Endodermal cell (in vitro differentiated cells): ENCODE results near the gene NFIX. TPM values are rescaled to one million over a fixed set of nuclear protein-coding genes. Genes with fewer than 3 reads are reported as not detected.

Source experiments
- DNase-seq: peaks from one replicate; pipeline ENCODE4 v3.0.0-alpha.2; 2017
- H3K27ac ChIP-seq: 2 replicates; pipeline ENCODE4 v1.5.1; 2013; ENCODE audit warnings: mild to moderate bottlenecking, low read depth, low read length, moderate library complexity
- H3K27me3 ChIP-seq: 2 replicates; pipeline ENCODE4 v1.6.1; 2013; ENCODE audit warnings: mild to moderate bottlenecking, low read length, moderate library complexity; ENCODE audit not compliant: insufficient read depth, control insufficient read depth, poor library complexity, severe bottlenecking
- H3K36me3 ChIP-seq: 2 replicates; pipeline ENCODE4 v1.7.0; 2013; ENCODE audit warnings: mild to moderate bottlenecking, low read length, moderate library complexity; ENCODE audit not compliant: control insufficient read depth, insufficient read depth
- H3K4me1 ChIP-seq: one replicate; pipeline ENCODE4 v1.7.0; 2013; ENCODE audit warnings: low read length; ENCODE audit not compliant: control insufficient read depth, insufficient read depth
- H3K4me3 ChIP-seq: 2 replicates; pipeline ENCODE4 v1.5.1; 2013; ENCODE audit warnings: mild to moderate bottlenecking, low read length, moderate library complexity
- H3K9ac ChIP-seq: 2 replicates; pipeline ENCODE4 v1.6.1; 2013; ENCODE audit warnings: mild to moderate bottlenecking, low read length, moderate library complexity; ENCODE audit not compliant: poor library complexity, severe bottlenecking; ENCODE audit errors: extremely low read depth
- H3K9me3 ChIP-seq: 2 replicates; pipeline ENCODE4 v1.6.1; 2013; ENCODE audit warnings: mild to moderate bottlenecking, low read length, moderate library complexity; ENCODE audit not compliant: control insufficient read depth
- H3K27ac Mint-ChIP-seq: 2 replicates; pipeline ENCODE4 v1.8.0; 2020; ENCODE audit warnings: mixed read lengths
- H3K27me3 Mint-ChIP-seq: 2 replicates; pipeline ENCODE4 v1.8.0; 2021; ENCODE audit warnings: mild to moderate bottlenecking, mixed read lengths; ENCODE audit not compliant: insufficient read depth
- H3K36me3 Mint-ChIP-seq: 2 replicates; pipeline ENCODE4 v1.8.0; 2020; ENCODE audit warnings: low read depth, mixed read lengths
- H3K4me1 Mint-ChIP-seq: 2 replicates; pipeline ENCODE4 v1.8.0; 2020; ENCODE audit warnings: mixed read lengths
- H3K4me3 Mint-ChIP-seq: 2 replicates; pipeline ENCODE4 v1.8.0; 2020; ENCODE audit warnings: mild to moderate bottlenecking, moderate library complexity, mixed read lengths
- H3K9me3 Mint-ChIP-seq: 2 replicates; pipeline ENCODE4 v1.8.0; 2020; ENCODE audit warnings: mild to moderate bottlenecking, mixed read lengths
- CTCF ChIP-seq: fragments of 200-600 bp; sonication (generic); conservative IDR thresholded peaks from 2 replicates; pipeline ENCODE4 v1.5.0; 2021; ENCODE audit warnings: antibody characterized with exemption, mild to moderate bottlenecking
- WGBS, 2 experiments: methylation state at CpG; one replicate each; pipeline versions ENCODE4 v1.1.5 to v1.1.7; 2013; ENCODE audit warnings: missing lambda C conversion rate in 2 of 2, mixed read lengths in 1 of 2; ENCODE audit not compliant: insufficient coverage in 1 of 2, insufficient read length in 1 of 2; 5-methylcytosine and 5-hydroxymethylcytosine counted together
- total RNA-seq, 2 donors: library from RNA; stranded (reverse); fragmentation: NEBNext Ultra II Directional in 1 of 2; extraction: Animal tissue kit (Norgen Biotek cat#: 25700) in 1 of 2; gene quantifications; 2 replicates in 1 of 2; 3 replicates in 1 of 2; pipeline ENCODE4 v1.2.1, GENCODE V29; 2021

Gene NFIX
- total RNA-seq, 2 donors from 2014 or later, result 0.22 to 0.40 TPM

GRCh38 chr19:13010992-13011652, 15.8 kb downstream of the NFIX start:
- peaks cover 6% of the 10 kb centered on the region for H3K9me3 Mint-ChIP-seq
- peaks cover 99% of the 10 kb centered on the region for H3K27me3 Mint-ChIP-seq
- H3K27ac ChIP-seq, result no peak overlapping the region
- DNase-seq, result no peak
- H3K4me3 ChIP-seq, result no peak overlapping the region
- no peak for TF ChIP-seq CTCF
- H3K4me1 ChIP-seq, result no peaks in the 10 kb centered on the region
- no peak overlapping the region for H3K9ac ChIP-seq
- 6 to 7% methylated on average over 3 to 35 of the region's 39 CpGs for WGBS, 2 experiments
- no peaks in the 10 kb centered on the region for H3K36me3 Mint-ChIP-seq
- H3K27me3 ChIP-seq, result peaks cover 100% of the 10 kb centered on the region
- no peaks in the 10 kb centered on the region for H3K36me3 ChIP-seq
- no peaks in the 10 kb centered on the region for H3K9me3 ChIP-seq
- H3K27ac Mint-ChIP-seq, result no peak overlapping the region
- H3K4me1 Mint-ChIP-seq, result peaks cover 14% of the 10 kb centered on the region
- no peak overlapping the region for H3K4me3 Mint-ChIP-seq

GRCh38 chr19:13011653-13012389, 16.5 kb downstream of the NFIX start:
- no peak overlapping the region for H3K4me3 Mint-ChIP-seq

GRCh38 chr19:13012390-13012689, 17.1 kb downstream of the NFIX start:
- Histone ChIP-seq H3K27ac (no peak overlapping the region), H3K9ac (no peak overlapping the region), H3K27me3 (peaks cover 100% of the 10 kb centered on the region), H3K36me3 (no peaks in the 10 kb centered on the region), H3K4me3 (no peak overlapping the region), H3K4me1 (peaks cover 6% of the 10 kb centered on the region), H3K9me3 (no peaks in the 10 kb centered on the region)
- H3K36me3 Mint-ChIP-seq, result no peaks in the 10 kb centered on the region
- H3K4me3 Mint-ChIP-seq, result no peak overlapping the region
- TF ChIP-seq CTCF, result no peak
- H3K27me3 Mint-ChIP-seq, result peaks cover 100% of the 10 kb centered on the region
- no peak for DNase-seq
- no peak overlapping the region for H3K27ac Mint-ChIP-seq
- H3K4me1 Mint-ChIP-seq, result peaks cover 25% of the 10 kb centered on the region
- H3K9me3 Mint-ChIP-seq, result peaks cover 6% of the 10 kb centered on the region
- 3 to 6% methylated on average over 12 to 23 of the region's 23 CpGs for WGBS, 2 experiments

More at GRCh38 chr19:13011653-13012389, 16.5 kb downstream of the NFIX start:
- H3K9me3 ChIP-seq, result no peaks in the 10 kb centered on the region
- no peak overlapping the region for H3K9ac ChIP-seq
- H3K27ac ChIP-seq, result no peak overlapping the region
- H3K36me3 ChIP-seq, result no peaks in the 10 kb centered on the region
- H3K4me1 Mint-ChIP-seq, result peaks cover 20% of the 10 kb centered on the region
- peaks cover 100% of the 10 kb centered on the region for H3K27me3 Mint-ChIP-seq
- peaks cover 6% of the 10 kb centered on the region for H3K9me3 Mint-ChIP-seq
- H3K36me3 Mint-ChIP-seq, result no peaks in the 10 kb centered on the region
- H3K4me3 ChIP-seq, result no peak overlapping the region
- peaks cover under 1% of the 10 kb centered on the region for H3K4me1 ChIP-seq
- peaks cover 100% of the 10 kb centered on the region for H3K27me3 ChIP-seq
- TF ChIP-seq CTCF, result peak; percentile 23
- H3K27ac Mint-ChIP-seq, result no peak overlapping the region
- DNase-seq, result peak; percentile 74
- WGBS, 2 experiments, result 5 to 6% methylated on average over 31 to 54 of the region's 54 CpGs
